ENCODE data around the gene VSTM1.

Gene VSTM1

GRCh38 chr19:54094426-54095000 is 30.8 kb upstream of the VSTM1 start:
- Histone ChIP-seq H3K4me3 (ENCODE audit: low read depth, low read length) (no peak overlapping the region), H3K27ac (ENCODE audit: extremely low read depth, low read depth, low read length) (no peak overlapping the region), H3K36me3 (ENCODE audit: control insufficient read depth in 2 of 2, insufficient read depth in 1 of 2, low read length in 2 of 2) (no peaks in the 10 kb centered on the region), H3K9me3 (ENCODE audit: control insufficient read depth, insufficient read depth, low read depth, low read length) (no peaks in the 10 kb centered on the region), H3K4me1 (ENCODE audit: control insufficient read depth, insufficient read depth, low read length) (no peaks in the 10 kb centered on the region)
- CTCF ChIA-PET = interaction anchor here (0.7 to 0.9 kb wide), 2 partner anchors 7 to 8 kb away, joined by 3 to 4 read pairs; no protein-coding TSS in a partner anchor
- TF ChIP-seq SALL2 (tag by site-specific recombination; IDR thresholded peaks at IDR 0.05; ENCODE audit: borderline replicate concordance) = no peak
- no peak for TF ChIP-seq ZBTB1 (tag by site-specific recombination; IDR thresholded peaks at IDR 0.05)
- TF ChIP-seq ZNF223 (tag by site-specific recombination; IDR thresholded peaks at IDR 0.05) = no peak
- no peak for TF ChIP-seq ZSCAN5A (tag by site-specific recombination; IDR thresholded peaks at IDR 0.05)
- TF ChIP-seq ZNF112 (tag by site-specific recombination; IDR thresholded peaks at IDR 0.05) = no peak
- TF ChIP-seq ZNF645 (tag by site-specific recombination; IDR thresholded peaks at IDR 0.05) = no peak
- no peak for TF ChIP-seq ZBTB21 (tag by site-specific recombination; IDR thresholded peaks at IDR 0.05)
- no peak for TF ChIP-seq ZBTB20 (tag by site-specific recombination; IDR thresholded peaks at IDR 0.05)
- TF ChIP-seq SP2 (tag by site-specific recombination; IDR thresholded peaks at IDR 0.05) = no peak
- TF ChIP-seq ZSCAN23 (tag by site-specific recombination; IDR thresholded peaks at IDR 0.05) = no peak
- no peak for TF ChIP-seq ZNF426 (tag by site-specific recombination; IDR thresholded peaks at IDR 0.05)
- POLR2A ChIA-PET = interaction anchor here (0.6 kb wide), 1 partner anchor 292 kb away, joined by 3 read pairs; no protein-coding TSS in a partner anchor

- TF ChIP-seq ZNF354C (tag by site-specific recombination; IDR thresholded peaks at IDR 0.05; ENCODE audit: borderline replicate concordance, low read depth) = no peak
- TF ChIP-seq ZBTB44 (tag by site-specific recombination; IDR thresholded peaks at IDR 0.05) = no peak
- no peak for TF ChIP-seq SP7 (tag by site-specific recombination; IDR thresholded peaks at IDR 0.05)
- no peak for TF ChIP-seq ZNF530 (tag by site-specific recombination; IDR thresholded peaks at IDR 0.05; ENCODE audit: low read depth)
- TF ChIP-seq ZNF692 (tag by site-specific recombination; IDR thresholded peaks at IDR 0.05) = no peak
- no peak for TF ChIP-seq GFI1B (tag by site-specific recombination; IDR thresholded peaks at IDR 0.05)
- no peak for TF ChIP-seq ZNF580 (tag by site-specific recombination; IDR thresholded peaks at IDR 0.05)
- no peak for TF ChIP-seq ZNF677 (tag by site-specific recombination; IDR thresholded peaks at IDR 0.05)
- Histone ChIP-seq H3K4me3 (ENCODE audit: low read depth, low read length) (no peak overlapping the region), H3K27ac (ENCODE audit: extremely low read depth, low read depth, low read length) (no peak overlapping the region), H3K4me1 (ENCODE audit: control insufficient read depth, insufficient read depth, low read length) (no peaks in the 10 kb centered on the region), H3K9me3 (ENCODE audit: control insufficient read depth, insufficient read depth, low read depth, low read length) (no peaks in the 10 kb centered on the region; the same call in 1 of the 2 replicates), H3K36me3 (ENCODE audit: control insufficient read depth in 2 of 2, insufficient read depth in 1 of 2, low read length in 2 of 2) (no peaks in the 10 kb centered on the region)
- ChIA-PET POLR2A (no interaction called here), CTCF (no interaction called here)
These were observed 20.7 kb upstream of the VSTM1 start for GRCh38 chr19:54084410-54084809.
